IPS-11a (cell line): Measurements from ENCODE around the gene PARL.
"Not testable (repeated sequence)": the region's sequence is repeated elsewhere in the genome, so short reads cannot be mapped to it uniquely, and the experiment has no call there.

ENCODE experiments used
- H3K4me3 ChIP-seq: one replicate; pipeline ENCODE4 v1.5.1; 2013; ENCODE audit warnings: low read depth, low read length, control low read depth

The PARL gene

GRCh38 chr3:183796372-183796771 lies 88.3 kb downstream of the PARL start:
- H3K4me3 ChIP-seq = no peak overlapping the region

DNA sequence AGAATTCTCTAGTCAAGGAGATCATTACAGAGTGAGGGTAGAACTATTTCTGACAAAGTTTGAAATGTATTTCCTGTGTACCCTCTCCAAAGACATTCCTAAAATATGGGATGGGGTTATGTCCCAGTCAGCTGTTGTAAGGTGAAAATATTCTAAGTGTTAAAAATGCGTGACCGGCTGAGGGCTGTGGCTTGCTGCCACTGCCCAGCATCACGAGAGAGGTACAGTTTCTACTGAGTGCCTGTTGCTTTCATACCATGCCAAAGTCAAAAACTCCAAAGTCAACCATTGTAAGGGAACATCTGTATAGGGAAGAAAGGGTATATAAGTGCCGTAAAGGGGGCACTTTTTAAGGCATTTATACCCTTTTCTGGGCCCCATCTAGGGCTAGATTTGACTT lies 90.2 kb downstream of the PARL start:
- H3K4me3 ChIP-seq = no peak overlapping the region

GRCh38 chr3:183792976-183793375 lies 91.7 kb downstream of the PARL start:
- no peak overlapping the region for H3K4me3 ChIP-seq

DNA sequence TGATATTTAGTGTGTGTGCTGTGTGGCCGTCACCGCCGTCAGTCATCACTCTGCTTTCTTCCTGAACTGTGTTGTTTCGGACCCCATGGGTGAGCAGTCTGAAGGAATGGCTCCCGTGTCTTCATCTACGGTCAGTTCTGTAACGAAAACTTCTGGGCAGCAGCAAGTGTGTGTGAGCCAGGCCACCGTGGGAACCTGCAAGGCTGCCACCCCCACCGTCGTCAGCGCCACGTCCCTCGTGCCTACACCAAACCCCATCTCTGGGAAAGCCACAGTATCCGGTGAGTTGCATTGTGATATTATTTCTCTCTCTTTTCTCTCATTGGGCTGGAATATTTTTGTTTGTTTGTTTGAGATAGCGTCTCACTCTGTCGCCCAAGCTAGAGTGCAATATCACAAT lies 94.0 kb downstream of the PARL start:
- no peak overlapping the region for H3K4me3 ChIP-seq

- no peak overlapping the region for H3K4me3 ChIP-seq
Measured at GRCh38 chr3:183789826-183790225, 94.9 kb downstream of the PARL start.

DNA sequence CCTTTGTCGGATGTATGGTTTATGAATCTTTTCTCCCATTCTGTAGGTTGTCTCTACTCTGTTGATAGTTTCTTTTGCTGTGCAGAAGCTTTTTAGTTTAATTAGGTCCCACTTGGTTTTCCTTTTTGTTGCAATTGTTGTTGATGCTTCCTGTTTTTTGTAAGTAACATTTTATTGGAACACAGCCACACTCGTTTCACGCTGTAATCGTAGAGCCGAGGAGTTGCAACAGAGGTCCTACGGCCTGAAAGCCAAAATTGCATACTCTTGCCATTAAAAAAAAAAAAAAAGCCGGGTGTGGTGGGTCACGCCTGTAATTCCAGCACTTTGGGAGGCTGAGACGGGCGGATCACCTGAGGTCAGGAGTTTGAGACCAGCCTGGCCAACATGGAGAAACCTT lies 100.2 kb downstream of the PARL start:
- not testable (repeated sequence) for H3K4me3 ChIP-seq

DNA sequence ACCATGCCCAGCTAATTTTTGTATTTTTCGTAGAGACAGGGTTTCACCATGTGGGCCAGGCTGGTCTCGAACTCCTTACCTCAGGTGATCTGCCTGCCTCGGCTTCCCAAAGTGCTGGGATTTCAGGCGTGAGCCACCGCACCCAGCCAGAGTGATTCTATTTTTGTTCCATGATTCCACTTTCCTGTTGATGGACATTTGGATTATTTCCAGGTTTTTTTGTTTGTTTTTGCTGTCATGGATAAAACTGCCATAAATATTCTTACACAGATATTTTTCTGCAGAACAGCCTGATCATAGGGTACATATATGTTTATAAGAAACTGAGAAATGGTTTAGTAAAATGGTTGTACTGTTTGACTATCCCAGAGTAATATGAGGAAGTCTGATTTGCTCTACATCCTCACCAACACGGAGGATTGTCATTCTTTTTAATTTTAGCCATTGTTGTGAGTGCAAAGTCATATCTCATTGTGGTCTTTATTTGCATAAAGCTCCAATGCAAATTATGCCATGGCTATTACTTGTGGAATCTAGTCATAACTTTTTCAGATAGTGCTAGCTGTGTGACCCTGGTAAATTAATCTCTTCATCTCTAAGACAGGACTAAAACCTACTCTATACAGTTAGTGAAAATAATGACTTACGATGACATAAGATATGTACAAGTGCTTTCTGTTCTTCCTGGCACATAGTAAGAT lies 102.0 kb downstream of the PARL start:
- no peak overlapping the region for H3K4me3 ChIP-seq

DNA sequence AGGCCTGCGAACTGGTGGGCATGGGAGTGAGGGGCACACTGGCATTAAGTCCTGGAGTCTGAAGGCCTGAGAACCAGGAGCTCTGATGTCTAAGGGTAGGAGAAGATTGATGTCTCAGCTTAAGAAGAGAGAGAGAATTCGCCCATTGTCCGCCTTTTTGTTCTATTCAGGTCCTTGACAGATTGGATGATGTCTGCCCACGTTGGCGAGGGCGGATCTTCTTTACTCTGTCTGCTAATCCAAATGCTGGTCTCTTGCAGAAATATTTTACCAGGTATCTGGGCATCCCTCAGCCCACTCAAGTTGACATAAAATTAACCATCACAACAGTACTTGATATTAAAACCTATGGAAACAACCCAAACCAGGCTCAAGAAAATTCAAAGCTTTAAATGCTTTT lies 103.4 kb downstream of the PARL start:
- no peak overlapping the region for H3K4me3 ChIP-seq

DNA sequence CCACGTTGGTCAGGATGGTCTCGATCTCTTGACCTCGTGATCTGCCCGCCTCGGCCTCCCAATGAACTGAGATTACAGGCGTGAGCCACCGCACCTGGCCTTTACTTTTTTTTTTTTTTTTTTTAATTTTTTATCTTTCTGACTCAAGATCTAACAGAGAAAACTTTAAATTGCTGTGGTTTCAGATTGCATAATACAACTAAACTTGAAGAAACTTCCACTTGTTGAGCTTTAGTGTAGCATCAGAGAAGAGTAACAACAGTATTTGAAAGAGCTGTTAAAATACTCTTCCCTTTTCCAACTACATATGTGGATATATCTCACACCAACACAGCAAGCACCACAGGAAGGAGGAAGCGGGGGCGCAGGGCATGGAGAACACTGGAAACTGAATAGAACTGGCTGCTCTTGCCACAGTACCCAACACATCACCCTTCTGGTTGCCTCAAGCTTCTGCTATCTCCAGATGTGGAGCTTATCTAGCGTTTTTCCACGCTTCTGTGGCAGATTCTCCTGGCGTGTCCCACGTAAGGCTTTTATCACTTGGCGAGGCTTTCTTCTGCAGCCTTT lies 104.7 kb downstream of the PARL start:
- H3K4me3 ChIP-seq = no peak overlapping the region
